K562 (cell line): ENCODE data around the gene MRPL41. TPM values are rescaled to one million over a fixed set of nuclear protein-coding genes. Genes with fewer than 3 reads are reported as not detected.

Experiments used
- ARID2 ChIP-seq: fragments of 450-650 bp; IDR thresholded peaks from 2 replicates; pipeline ENCODE4 v1.6.1; 2017; ENCODE audit warnings: antibody characterized with exemption, mild to moderate bottlenecking
- BCLAF1 ChIP-seq, 2 experiments: fragments of 450-650 bp in 1 of 2; IDR thresholded peaks; 2 replicates each; pipeline ENCODE4 v1.6.1; 2011 to 2017; ENCODE audit warnings: low read depth in 2 of 2, antibody characterized with exemption in 1 of 2, borderline replicate concordance in 1 of 2, low read length in 1 of 2, mild to moderate bottlenecking in 1 of 2, mixed read lengths in 1 of 2; ENCODE audit not compliant: control insufficient read depth in 1 of 2
- CBX5 ChIP-seq: IDR thresholded peaks from 2 replicates; pipeline ENCODE4 v1.6.1; 2014; ENCODE audit warnings: low read depth, borderline replicate concordance
- CREB5 ChIP-seq: fragments of 250-450 bp; sonication (Bioruptor Pico); IDR thresholded peaks from 2 replicates; pipeline ENCODE4 v1.5.0; 2020; ENCODE audit warnings: mild to moderate bottlenecking
- CREM ChIP-seq: IDR thresholded peaks from 2 replicates; pipeline ENCODE4 v1.6.1; 2014; ENCODE audit warnings: antibody characterized with exemption, low read depth
- CTBP1 ChIP-seq: fragments of 450-650 bp; IDR thresholded peaks from 2 replicates; pipeline ENCODE4 v1.6.1; 2016; ENCODE audit warnings: borderline replicate concordance
- E2F1 ChIP-seq: sonication (generic); formaldehyde crosslinking; IDR thresholded peaks from 2 replicates; pipeline ENCODE4 v1.8.1; 2023; ENCODE audit warnings: mild to moderate bottlenecking, missing genetic modification reagents, moderate library complexity
- FOXK1 ChIP-seq: sonication (generic); formaldehyde crosslinking; IDR thresholded peaks from 2 replicates; pipeline ENCODE4 v1.8.0; 2022; ENCODE audit warnings: missing genetic modification reagents, mild to moderate bottlenecking, borderline replicate concordance
- GTF2A2 ChIP-seq: IDR thresholded peaks from 2 replicates; pipeline ENCODE4 v1.6.1; 2016; ENCODE audit warnings: mild to moderate bottlenecking, missing genetic modification characterization, missing compliant biosample characterization
- HOXB6 ChIP-seq: fragments of 250-450 bp; sonication (Bioruptor Pico); IDR thresholded peaks from 2 replicates; pipeline ENCODE4 v1.5.1; 2022; ENCODE audit warnings: mild to moderate bottlenecking, borderline replicate concordance
- KHSRP ChIP-seq: fragments of 450-650 bp; IDR thresholded peaks from 2 replicates; pipeline ENCODE4 v1.6.1; 2017
- PHF21A ChIP-seq: fragments of 450-650 bp; IDR thresholded peaks from 2 replicates; pipeline ENCODE4 v1.6.1; 2017; ENCODE audit warnings: low read depth, borderline replicate concordance
- PKNOX1 ChIP-seq: fragments of 450-650 bp; IDR thresholded peaks from 2 replicates; pipeline ENCODE4 v1.6.1; 2016
- RBM34 ChIP-seq: fragments of 200-400 bp; formaldehyde crosslinking; IDR thresholded peaks from 2 replicates; pipeline ENCODE4 v1.6.1; 2018; ENCODE audit warnings: low read length, borderline replicate concordance; ENCODE audit not compliant: insufficient read depth
- RBM39 ChIP-seq: fragments of 200-400 bp; formaldehyde crosslinking; optimal IDR thresholded peaks from 2 replicates; pipeline ENCODE3; 2018; ENCODE audit warnings: low read depth, low read length
- TAF15 ChIP-seq: fragments of 200-400 bp; formaldehyde crosslinking; IDR thresholded peaks from 2 replicates; pipeline ENCODE4 v1.6.1; 2017; ENCODE audit warnings: mild to moderate bottlenecking, low read depth, low read length, moderate library complexity
- TSC22D4 ChIP-seq: fragments of 450-650 bp; IDR thresholded peaks from 2 replicates; pipeline ENCODE4 v1.6.1; 2016; ENCODE audit warnings: missing genetic modification characterization, missing biosample characterization, control low read depth
- ZC3H4 ChIP-seq: sonication (generic); formaldehyde crosslinking; IDR thresholded peaks from 2 replicates; pipeline ENCODE4 v1.9.0; 2021; ENCODE audit warnings: missing genetic modification reagents, borderline replicate concordance
- ZKSCAN1 ChIP-seq: fragments of 150-350 bp; IDR thresholded peaks from 2 replicates; pipeline ENCODE4 v1.6.1; 2016; ENCODE audit warnings: low read depth, low read length
- ZKSCAN3 ChIP-seq: fragments of 250-450 bp; sonication (Bioruptor Pico); IDR thresholded peaks from 2 replicates; pipeline ENCODE4 v1.4.0; 2020
- ZNF143 ChIP-seq: sonication (generic); formaldehyde crosslinking; IDR thresholded peaks from 2 replicates; pipeline ENCODE4 v1.9.0; 2022; ENCODE audit warnings: mild to moderate bottlenecking, missing genetic modification reagents
- ZNF239 ChIP-seq: fragments of 250-450 bp; sonication (Bioruptor Pico); IDR thresholded peaks from 2 replicates; pipeline ENCODE4 v1.4.0; 2020; ENCODE audit warnings: mild to moderate bottlenecking
- ZNF551 ChIP-seq: fragments of 250-450 bp; sonication (Bioruptor Pico); IDR thresholded peaks from 2 replicates; pipeline ENCODE4 v1.5.0; 2021; ENCODE audit warnings: mild to moderate bottlenecking, moderate library complexity
- ZNF583 ChIP-seq: fragments of 250-450 bp; sonication (Bioruptor Pico); IDR thresholded peaks from 2 replicates; pipeline ENCODE4 v1.4.0; 2020
- ZNF830 ChIP-seq: fragments of 250-450 bp; sonication (Bioruptor Pico); IDR thresholded peaks from 2 replicates; pipeline ENCODE4 v1.5.0; 2021; ENCODE audit warnings: mild to moderate bottlenecking
- polyA plus RNA-seq, 8 experiments: library from polyadenylated mRNA; depleted of rRNA in 4 of 8; stranded (reverse) in 5 of 8; unstranded in 3 of 8; fragments of >200 nt; fragmentation: Nextera tagmentation in 2 of 8; fragmentation: Illumina TruSeq in 1 of 8; extraction: Ambion mirVana in 2 of 8; extraction: Trizol in 1 of 8; gene quantifications; 2 replicates each; pipeline versions ENCODE4 v1.2.1 to v1.2.3, GENCODE V29; 2011 to 2014; ENCODE audit warnings: inconsistent platforms in 1 of 8, missing spikeins in 1 of 8
- total RNA-seq, 7 experiments: library from RNA; depleted of rRNA in 6 of 7; stranded (reverse); fragments of >200 nt in 6 of 7; fragmentation: Illumina TruSeq in 2 of 7; extraction: Trizol in 2 of 7; gene quantifications; 2 replicates each; pipeline versions ENCODE4 v1.2.1 to v1.2.3, GENCODE V29; 2011 to 2021; ENCODE audit warnings: low replicate concordance in 1 of 7

Gene MRPL41
- total and polyA plus RNA-seq, 9 of the 15 experiments (the other 6 are each of a cell fraction or from before 2014, with no cell fraction given) = 2.6 to 259 (median 21.6) TPM

- TF ChIP-seq PHF21A = no peak
- peak; percentile 89 for TF ChIP-seq FOXK1
- TF ChIP-seq HOXB6 (CRISPR knock-in tag) = no peak
- peak; percentile 59; the same call in 1 of the 2 replicates for TF ChIP-seq CTBP1
- no peak for TF ChIP-seq ZC3H4 (CRISPR knock-in tag)
- no peak for TF ChIP-seq ARID2
- no peak for TF ChIP-seq RBM39
- no peak for TF ChIP-seq ZKSCAN1
- no peak for TF ChIP-seq ZKSCAN3 (CRISPR knock-in tag)
- TF ChIP-seq CREB5 (CRISPR knock-in tag) = no peak
- TF ChIP-seq KHSRP = no peak
- 0 out of 2 replicates have a peak, but pooled peaks have one; percentile 13 for TF ChIP-seq CREM
- no peak for TF ChIP-seq BCLAF1 (IDR thresholded peaks at IDR 0.05; ENCODE audit: borderline replicate concordance in 1 of 2, control insufficient read depth in 1 of 2, low read depth in 2 of 2, low read length in 1 of 2)
- no peak for TF ChIP-seq TAF15
- TF ChIP-seq ZNF143 = no peak
- no peak for TF ChIP-seq E2F1 (CRISPR knock-in tag)
- TF ChIP-seq CBX5 = no peak
- TF ChIP-seq PKNOX1 = peak; percentile 94
- no peak for TF ChIP-seq ZNF583
- TF ChIP-seq ZNF830 (CRISPR knock-in tag) = no peak
- no peak for TF ChIP-seq TSC22D4
- TF ChIP-seq RBM34 = no peak
- no peak for TF ChIP-seq ZNF551 (CRISPR knock-in tag)
- TF ChIP-seq ZNF239 (CRISPR knock-in tag) = no peak
- TF ChIP-seq GTF2A2 (tag) = no peak
Measured at GRCh38 chr9:137550231-137550621, 1.5 kb upstream of the MRPL41 start, which contains the start of gene PNPLA7 (continued).
